SK-N-SH (cell line): ENCODE measurements around the gene GSS.

Experiments
- GATA2 ChIP-seq: sonication (generic); formaldehyde crosslinking; IDR thresholded peaks from 2 replicates; pipeline ENCODE4 v1.5.0; 2020; ENCODE audit warnings: mild to moderate bottlenecking, missing genetic modification reagents
- POLR2AphosphoS5 ChIP-seq: IDR thresholded peaks from 2 replicates; pipeline ENCODE4 v1.6.1; 2012; ENCODE audit warnings: low read depth, low read length
- TAF1 ChIP-seq: IDR thresholded peaks from 2 replicates; pipeline ENCODE4 v1.6.1; 2012; ENCODE audit warnings: low read depth, mild to moderate bottlenecking, low read length, moderate library complexity, borderline replicate concordance
- TF ChIP-seq, protein P1 (sequence below): fragments of 200-600 bp; sonication (generic); IDR thresholded peaks from 2 replicates; pipeline ENCODE4 v1.6.1; 2017; ENCODE audit warnings: antibody characterized with exemption, mild to moderate bottlenecking, moderate library complexity
- TF ChIP-seq, protein P2 (sequence below): IDR thresholded peaks from 2 replicates; pipeline ENCODE4 v1.6.1; 2012; ENCODE audit warnings: mild to moderate bottlenecking, low read depth, low read length, moderate library complexity

DNA sequence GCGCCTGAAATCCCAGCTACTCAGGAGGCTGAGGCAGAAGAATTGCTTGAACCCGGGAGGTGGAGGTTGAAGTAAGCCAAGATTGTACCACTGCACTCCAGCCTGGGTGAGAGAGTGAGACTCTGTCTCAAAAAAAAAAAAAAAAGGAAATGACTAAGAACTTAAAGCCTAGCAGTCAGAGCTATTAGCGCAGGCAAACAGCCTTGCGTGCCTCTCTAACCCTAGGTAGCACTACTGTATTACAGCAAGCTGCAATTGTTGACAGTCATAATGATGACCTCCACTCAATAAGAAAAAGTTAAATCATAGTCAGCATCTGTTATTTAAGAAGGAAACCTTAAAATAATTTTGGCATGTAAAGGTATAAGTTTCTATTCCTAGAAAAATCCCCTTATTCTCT lies 14.4 kb downstream of the GSS start:
- TF ChIP-seq, protein P1, sequence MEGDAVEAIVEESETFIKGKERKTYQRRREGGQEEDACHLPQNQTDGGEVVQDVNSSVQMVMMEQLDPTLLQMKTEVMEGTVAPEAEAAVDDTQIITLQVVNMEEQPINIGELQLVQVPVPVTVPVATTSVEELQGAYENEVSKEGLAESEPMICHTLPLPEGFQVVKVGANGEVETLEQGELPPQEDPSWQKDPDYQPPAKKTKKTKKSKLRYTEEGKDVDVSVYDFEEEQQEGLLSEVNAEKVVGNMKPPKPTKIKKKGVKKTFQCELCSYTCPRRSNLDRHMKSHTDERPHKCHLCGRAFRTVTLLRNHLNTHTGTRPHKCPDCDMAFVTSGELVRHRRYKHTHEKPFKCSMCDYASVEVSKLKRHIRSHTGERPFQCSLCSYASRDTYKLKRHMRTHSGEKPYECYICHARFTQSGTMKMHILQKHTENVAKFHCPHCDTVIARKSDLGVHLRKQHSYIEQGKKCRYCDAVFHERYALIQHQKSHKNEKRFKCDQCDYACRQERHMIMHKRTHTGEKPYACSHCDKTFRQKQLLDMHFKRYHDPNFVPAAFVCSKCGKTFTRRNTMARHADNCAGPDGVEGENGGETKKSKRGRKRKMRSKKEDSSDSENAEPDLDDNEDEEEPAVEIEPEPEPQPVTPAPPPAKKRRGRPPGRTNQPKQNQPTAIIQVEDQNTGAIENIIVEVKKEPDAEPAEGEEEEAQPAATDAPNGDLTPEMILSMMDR, result no peak
- TF ChIP-seq TAF1, result no peak
- no peak for TF ChIP-seq POLR2AphosphoS5
- TF ChIP-seq GATA2 (CRISPR knock-in tag), result no peak
- TF ChIP-seq, protein P2, sequence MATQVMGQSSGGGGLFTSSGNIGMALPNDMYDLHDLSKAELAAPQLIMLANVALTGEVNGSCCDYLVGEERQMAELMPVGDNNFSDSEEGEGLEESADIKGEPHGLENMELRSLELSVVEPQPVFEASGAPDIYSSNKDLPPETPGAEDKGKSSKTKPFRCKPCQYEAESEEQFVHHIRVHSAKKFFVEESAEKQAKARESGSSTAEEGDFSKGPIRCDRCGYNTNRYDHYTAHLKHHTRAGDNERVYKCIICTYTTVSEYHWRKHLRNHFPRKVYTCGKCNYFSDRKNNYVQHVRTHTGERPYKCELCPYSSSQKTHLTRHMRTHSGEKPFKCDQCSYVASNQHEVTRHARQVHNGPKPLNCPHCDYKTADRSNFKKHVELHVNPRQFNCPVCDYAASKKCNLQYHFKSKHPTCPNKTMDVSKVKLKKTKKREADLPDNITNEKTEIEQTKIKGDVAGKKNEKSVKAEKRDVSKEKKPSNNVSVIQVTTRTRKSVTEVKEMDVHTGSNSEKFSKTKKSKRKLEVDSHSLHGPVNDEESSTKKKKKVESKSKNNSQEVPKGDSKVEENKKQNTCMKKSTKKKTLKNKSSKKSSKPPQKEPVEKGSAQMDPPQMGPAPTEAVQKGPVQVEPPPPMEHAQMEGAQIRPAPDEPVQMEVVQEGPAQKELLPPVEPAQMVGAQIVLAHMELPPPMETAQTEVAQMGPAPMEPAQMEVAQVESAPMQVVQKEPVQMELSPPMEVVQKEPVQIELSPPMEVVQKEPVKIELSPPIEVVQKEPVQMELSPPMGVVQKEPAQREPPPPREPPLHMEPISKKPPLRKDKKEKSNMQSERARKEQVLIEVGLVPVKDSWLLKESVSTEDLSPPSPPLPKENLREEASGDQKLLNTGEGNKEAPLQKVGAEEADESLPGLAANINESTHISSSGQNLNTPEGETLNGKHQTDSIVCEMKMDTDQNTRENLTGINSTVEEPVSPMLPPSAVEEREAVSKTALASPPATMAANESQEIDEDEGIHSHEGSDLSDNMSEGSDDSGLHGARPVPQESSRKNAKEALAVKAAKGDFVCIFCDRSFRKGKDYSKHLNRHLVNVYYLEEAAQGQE, result no peak
